Fibroblast of skin of left biceps (primary cell): ENCODE measurements around the gene HNRNPM.
"Not testable (repeated sequence)": the region's sequence is repeated elsewhere in the genome, so short reads cannot be mapped to it uniquely, and the experiment has no call there.

ENCODE experiments used
- DNase-seq, 2 experiments: peaks; one replicate each; pipeline ENCODE4 v3.0.0-alpha.2; 2013; ENCODE audit warnings: low read depth in 2 of 2

Gene HNRNPM

GRCh38 chr19:8426283-8426682 is 18.5 kb upstream of the HNRNPM start:
- no peak for DNase-seq

- DNase-seq: no peak
Observed at GRCh38 chr19:8429044-8429443, 15.7 kb upstream of the HNRNPM start.

- no peak for DNase-seq
Observed at GRCh38 chr19:8429826-8430225, 14.9 kb upstream of the HNRNPM start.

- no peak for DNase-seq
Observed at GRCh38 chr19:8430650-8431049, 14.1 kb upstream of the HNRNPM start.

GRCh38 chr19:8438236-8438635 is 6.5 kb upstream of the HNRNPM start:
- no peak for DNase-seq

GRCh38 chr19:8441725-8442544 is 2.8 kb upstream of the HNRNPM start:
- no peak for DNase-seq

- not testable (repeated sequence) for DNase-seq
Observed at GRCh38 chr19:8444140-8444676, 567 bp upstream of the HNRNPM start.

GRCh38 chr19:8445488-8446001 is 770 bp downstream of the HNRNPM start:
- no peak for DNase-seq

- no peak for DNase-seq
Observed at GRCh38 chr19:8446061-8446709, 1.4 kb downstream of the HNRNPM start.

GRCh38 chr19:8449830-8450229 is 5.1 kb downstream of the HNRNPM start:
- no peak for DNase-seq

- no peak for DNase-seq
Observed at GRCh38 chr19:8451377-8451776, 6.6 kb downstream of the HNRNPM start.

GRCh38 chr19:8451885-8452284 is 7.1 kb downstream of the HNRNPM start:
- no peak for DNase-seq

- DNase-seq: no peak
Observed at GRCh38 chr19:8452446-8453123, 7.8 kb downstream of the HNRNPM start.

- DNase-seq: no peak
Observed at GRCh38 chr19:8453616-8454015, 8.8 kb downstream of the HNRNPM start.

- no peak for DNase-seq
Observed at GRCh38 chr19:8454218-8454617, 9.4 kb downstream of the HNRNPM start.

GRCh38 chr19:8455018-8455417 is 10.2 kb downstream of the HNRNPM start:
- DNase-seq: no peak

- DNase-seq: no peak
Observed at GRCh38 chr19:8456064-8456463, 11.3 kb downstream of the HNRNPM start.

- DNase-seq: no peak
Observed at GRCh38 chr19:8457209-8457608, 12.4 kb downstream of the HNRNPM start.

- no peak for DNase-seq
Observed at GRCh38 chr19:8457827-8458226, 13.1 kb downstream of the HNRNPM start.

- no peak for DNase-seq
Observed at GRCh38 chr19:8458380-8458779, 13.6 kb downstream of the HNRNPM start.

GRCh38 chr19:8459095-8459494 is 14.3 kb downstream of the HNRNPM start:
- DNase-seq: no peak
